Activated CD4-positive, CD25-positive, alpha-beta regulatory T cell treated with anti-CD3 and anti-CD28 coated beads, Interleukin-2, amount 50 U/mL, for 16 hours (primary cell): ENCODE results near the gene ATP2A2.
A peak's percentile ranks its signal among the peaks of the same experiment; 100 is the strongest.

ENCODE experiments used
- DNase-seq: peaks from one replicate; pipeline ENCODE4 v3.0.0-alpha.2; 2020; ENCODE audit warnings: low read depth, low spot score

Gene ATP2A2

GRCh38 chr12:110262442-110263388 is 18.3 kb upstream of the ATP2A2 start:
- no peak for DNase-seq

GRCh38 chr12:110266381-110266960 is 14.6 kb upstream of the ATP2A2 start:
- DNase-seq = no peak

- no peak for DNase-seq
Observed at GRCh38 chr12:110266980-110267620, 13.9 kb upstream of the ATP2A2 start.

- no peak for DNase-seq
Observed at GRCh38 chr12:110269622-110270124, 11.4 kb upstream of the ATP2A2 start.

- DNase-seq = no peak
Observed at GRCh38 chr12:110270125-110270962, 10.7 kb upstream of the ATP2A2 start.

GRCh38 chr12:110271015-110271414 is 10.0 kb upstream of the ATP2A2 start:
- no peak for DNase-seq

GRCh38 chr12:110277530-110278254 is 3.4 kb upstream of the ATP2A2 start:
- no peak for DNase-seq

GRCh38 chr12:110278255-110278536 is 2.9 kb upstream of the ATP2A2 start:
- DNase-seq = no peak

- DNase-seq = no peak
Observed at GRCh38 chr12:110279566-110280375, 1.3 kb upstream of the ATP2A2 start.

GRCh38 chr12:110280392-110280778 is 662 bp upstream of the ATP2A2 start:
- peak; percentile 44 for DNase-seq

GRCh38 chr12:110281549-110282299 is 677 bp downstream of the ATP2A2 start:
- DNase-seq = peak; percentile 17

- no peak for DNase-seq
Observed at GRCh38 chr12:110282300-110282860, 1.3 kb downstream of the ATP2A2 start.

GRCh38 chr12:110282956-110283817 is 2.1 kb downstream of the ATP2A2 start:
- no peak for DNase-seq

- DNase-seq = no peak
Observed at GRCh38 chr12:110284597-110284996, 3.5 kb downstream of the ATP2A2 start.

- DNase-seq = no peak
Observed at GRCh38 chr12:110286623-110287022, 5.6 kb downstream of the ATP2A2 start.

- DNase-seq = no peak
Observed at GRCh38 chr12:110287986-110288385, 6.9 kb downstream of the ATP2A2 start.

GRCh38 chr12:110289044-110289710 is 8.1 kb downstream of the ATP2A2 start:
- DNase-seq = no peak

GRCh38 chr12:110289711-110290078 is 8.6 kb downstream of the ATP2A2 start:
- DNase-seq = no peak
